HCT116 (cell line): ENCODE data around the gene PPP1R2C. TPM values are rescaled to one million over a fixed set of nuclear protein-coding genes. Genes with fewer than 3 reads are reported as not detected.

ENCODE experiments used
- ATAC-seq: fragments of 200-7000 bp; cut with Tn5 transposase; 2 replicates; pipeline ENCODE4 v1.9.1; 2020; ENCODE audit warnings: mild to moderate bottlenecking, moderate library complexity
- BruUV-seq: library from RNA; stranded (reverse); fragments of 400-500 nt; replicated peaks from 2 replicates; lab custom pipeline; 2021; lab: Mats Ljungman, UMichigan
- CTCF ChIA-PET: fragments of 300-600 bp; sonication (Branson Sonifier 250); formaldehyde crosslinking; loops from one replicate; lab custom pipeline; 2021; ENCODE audit warnings: antibody characterized with exemption; lab: Charles Lee
- POLR2A ChIA-PET: fragments of 300-600, 350-600 bp; sonication (Branson Sonifier 250); formaldehyde crosslinking; loops from one replicate; lab custom pipeline; 2021; ENCODE audit warnings: antibody characterized with exemption; lab: Charles Lee
- RAD21 ChIA-PET, 2 experiments: fragments of 300-600 bp; sonication (Branson Sonifier 250); formaldehyde crosslinking; loops; one replicate each; lab custom pipeline; 2023; ENCODE audit warnings: low total read pairs in 2 of 2; ENCODE audit not compliant: uncharacterized antibody in 2 of 2, unreplicated experiment in 2 of 2, low non-redundant PET in 1 of 2; lab: Charles Lee
- DNase-seq: peaks from one replicate; pipeline ENCODE4 v3.0.0-alpha.2; 2010; ENCODE audit warnings: low read depth, low spot score
- H2AFZ ChIP-seq: fragments of 200-600 bp; shearing (Covaris generic), sonication (generic); 2 replicates; pipeline ENCODE4 v1.6.1; 2017; ENCODE audit warnings: low read depth, mixed run types, mixed read lengths, antibody characterized with exemption, low read length; ENCODE audit not compliant: poor library complexity, severe bottlenecking
- H3K27ac ChIP-seq: 2 replicates; pipeline ENCODE4 v1.5.1; 2012; ENCODE audit warnings: low read depth, low read length
- H3K27me3 ChIP-seq: fragments of 200-600 bp; sonication (generic); 2 replicates; pipeline ENCODE4 v1.6.1; 2016; ENCODE audit warnings: mixed run types, low read length, mixed read lengths; ENCODE audit not compliant: insufficient read depth
- H3K36me3 ChIP-seq, 2 experiments: fragments of 200-500 bp in 1 of 2; fragments of 200-600 bp in 1 of 2; sonication (Bioruptor generic) in 1 of 2; sonication (generic) in 1 of 2; 2 replicates each; pipeline versions ENCODE4 v1.5.1 to v1.6.1; 2014 to 2016; ENCODE audit warnings: low read length in 2 of 2, inconsistent platforms in 1 of 2, mixed read lengths in 1 of 2, mixed run types in 1 of 2; ENCODE audit not compliant: insufficient read depth in 2 of 2, control insufficient read depth in 1 of 2
- H3K4me1 ChIP-seq, 2 experiments: fragments of 200-600 bp in 1 of 2; sonication (generic) in 1 of 2; 2 replicates each; pipeline versions ENCODE4 v1.5.1 to v1.6.1; 2012 to 2017; ENCODE audit warnings: low read length in 2 of 2, inconsistent platforms in 1 of 2, mild to moderate bottlenecking in 1 of 2, mixed read lengths in 1 of 2, mixed run types in 1 of 2, moderate library complexity in 1 of 2; ENCODE audit not compliant: insufficient read depth in 2 of 2, control insufficient read depth in 1 of 2
- H3K4me2 ChIP-seq: fragments of 200-600 bp; sonication (generic); 2 replicates; pipeline ENCODE4 v1.6.1; 2017; ENCODE audit warnings: mixed run types, low read length, mixed read lengths
- H3K4me3 ChIP-seq, 2 experiments: fragments of 200-600 bp in 1 of 2; sonication (generic) in 1 of 2; replicated peaks in 1 of 2; 2 replicates each; pipeline ENCODE4 v1.5.1; 2011 to 2016; ENCODE audit warnings: low read length in 2 of 2, control low read depth in 1 of 2, low read depth in 1 of 2, mild to moderate bottlenecking in 1 of 2, mixed read lengths in 1 of 2, mixed run types in 1 of 2
- H3K79me2 ChIP-seq: fragments of 200-600 bp; sonication (generic); 2 replicates; pipeline ENCODE4 v1.6.1; 2017; ENCODE audit warnings: mild to moderate bottlenecking, mixed run types, low read length, moderate library complexity, mixed read lengths; ENCODE audit not compliant: insufficient read depth
- H3K9ac ChIP-seq: fragments of 200-600 bp; sonication (generic); 2 replicates; pipeline ENCODE4 v1.6.1; 2016; ENCODE audit warnings: low read length, mixed read lengths
- H3K9me2 ChIP-seq: fragments of 200-600 bp; sonication (generic), shearing (Covaris generic); 2 replicates; pipeline ENCODE4 v1.6.1; 2017; ENCODE audit warnings: mixed run types, mild to moderate bottlenecking, moderate library complexity; ENCODE audit not compliant: insufficient read depth
- H3K9me3 ChIP-seq, 2 experiments: fragments of 200-500 bp in 1 of 2; fragments of 200-600 bp in 1 of 2; sonication (Bioruptor generic) in 1 of 2; sonication (generic) in 1 of 2; 2 replicates each; pipeline ENCODE4 v1.6.1; 2014 to 2017; ENCODE audit warnings: low read length in 2 of 2, mixed read lengths in 2 of 2, inconsistent platforms in 1 of 2, low read depth in 1 of 2, mild to moderate bottlenecking in 1 of 2, mixed run types in 1 of 2, moderate library complexity in 1 of 2; ENCODE audit not compliant: control insufficient read depth in 1 of 2, insufficient read depth in 1 of 2
- H4K20me1 ChIP-seq: fragments of 200-600 bp; sonication (generic), shearing (Covaris generic); 2 replicates; pipeline ENCODE4 v1.6.1; 2017; ENCODE audit warnings: mixed run types, mild to moderate bottlenecking, moderate library complexity; ENCODE audit not compliant: insufficient read depth
- CBX3 ChIP-seq: IDR thresholded peaks from 2 replicates; pipeline ENCODE4 v1.6.1; 2012; ENCODE audit warnings: low read depth
- EZH2phosphoT487 ChIP-seq: fragments of 200-600 bp; IDR thresholded peaks from 2 replicates; pipeline ENCODE4 v1.6.1; 2018; ENCODE audit warnings: antibody characterized with exemption, borderline replicate concordance
- FOSL1 ChIP-seq: IDR thresholded peaks from 2 replicates; pipeline ENCODE4 v1.6.1; 2012; ENCODE audit warnings: low read depth
- JUND ChIP-seq: IDR thresholded peaks from 2 replicates; pipeline ENCODE4 v1.6.1; 2012
- REST ChIP-seq: IDR thresholded peaks from 2 replicates; pipeline ENCODE4 v1.6.1; 2012; ENCODE audit warnings: low read depth
- YY1 ChIP-seq: IDR thresholded peaks from 2 replicates; pipeline ENCODE4 v1.6.1; 2011; ENCODE audit warnings: low read length, low read depth, moderate library complexity, mild to moderate bottlenecking; ENCODE audit not compliant: insufficient replicate concordance; ENCODE audit errors: extremely low read depth
- ZBTB33 ChIP-seq: IDR thresholded peaks from 2 replicates; pipeline ENCODE4 v1.6.1; 2011; ENCODE audit warnings: mild to moderate bottlenecking, low read length, moderate library complexity; ENCODE audit not compliant: insufficient replicate concordance; ENCODE audit errors: extremely low read depth
- ZNF274 ChIP-seq: fragments of 200-500 bp; sonication (Bioruptor generic); IDR thresholded peaks from 2 replicates; pipeline ENCODE4 v1.6.1; 2014; ENCODE audit warnings: mild to moderate bottlenecking, low read depth, low read length, inconsistent platforms
- intact Hi-C: fragments of 100-400 bp; cut with micrococcal nuclease; formaldehyde crosslinking; loops from 2 replicates; pipeline ENCODE4 v1.10.0; 2022
- total RNA-seq: library from RNA; stranded (reverse); gene quantifications from one replicate; pipeline ENCODE4 v1.2.1, GENCODE V29; 2021; ENCODE audit not compliant: unreplicated experiment

The PPP1R2C gene
- total RNA-seq, 1 experiment from 2014 or later: not detected

- ATAC-seq (no peak), DNase-seq (no peak)
- CTCF ChIA-PET: no interaction called here
- Histone ChIP-seq H3K4me1 (peaks cover 4 to 9% of the 10 kb centered on the region in 2 experiments; a peak in 3 of 4 replicates), H2AFZ (no peak overlapping the region), H3K9me3 (no peaks in the 10 kb centered on the region), H3K9me2 (no peaks in the 10 kb centered on the region), H3K27ac (no peak overlapping the region), H3K4me3 (no peak overlapping the region), H4K20me1 (no peaks in the 10 kb centered on the region), H3K9ac (no peak overlapping the region), H3K36me3 (no peaks in the 10 kb centered on the region), H3K27me3 (no peaks in the 10 kb centered on the region), H3K79me2 (no peaks in the 10 kb centered on the region), H3K4me2 (no peak overlapping the region)
- BruUV-seq: no TSS peak
- TF ChIP-seq ZNF274: no peak
- RAD21 ChIA-PET: no interaction called here
- intact Hi-C loops: no loop called here
- POLR2A ChIA-PET: no interaction called here
These were observed 31.4 kb downstream of the PPP1R2C start for GRCh38 chrX:42746606-42747005.

GRCh38 chrX:42740456-42740855 lies 37.5 kb downstream of the PPP1R2C start:
- DNase-seq: no peak
- Histone ChIP-seq H3K9me3 (no peaks in the 10 kb centered on the region), H3K27me3 (no peaks in the 10 kb centered on the region), H3K9me2 (no peaks in the 10 kb centered on the region), H3K79me2 (no peaks in the 10 kb centered on the region), H3K27ac (no peak overlapping the region), H3K4me1 (no peaks in the 10 kb centered on the region), H2AFZ (no peak overlapping the region), H4K20me1 (no peaks in the 10 kb centered on the region), H3K4me2 (no peak overlapping the region), H3K36me3 (no peaks in the 10 kb centered on the region), H3K9ac (no peak overlapping the region), H3K4me3 (no peak overlapping the region)
- RAD21 ChIA-PET: no interaction called here
- intact Hi-C loops: no loop called here
- POLR2A ChIA-PET: no interaction called here
- no peak for TF ChIP-seq CBX3
- CTCF ChIA-PET: no interaction called here
- BruUV-seq: no TSS peak
- ATAC-seq: no peak

- Histone ChIP-seq H3K4me1 (no peaks in the 10 kb centered on the region), H3K9ac (no peak overlapping the region), H3K79me2 (no peaks in the 10 kb centered on the region), H3K4me3 (no peak overlapping the region), H3K36me3 (no peaks in the 10 kb centered on the region), H3K9me2 (no peaks in the 10 kb centered on the region), H3K9me3 (no peaks in the 10 kb centered on the region), H3K27me3 (no peaks in the 10 kb centered on the region), H3K4me2 (no peak overlapping the region), H2AFZ (no peak overlapping the region), H3K27ac (no peak overlapping the region), H4K20me1 (no peaks in the 10 kb centered on the region)
- ChIA-PET RAD21 (no interaction called here), CTCF (no interaction called here), POLR2A (no interaction called here)
- ATAC-seq: no peak
- DNase-seq: no peak
- no peak for TF ChIP-seq CBX3
- no peak for TF ChIP-seq EZH2phosphoT487
- TF ChIP-seq YY1: no peak
- no peak for TF ChIP-seq JUND
- no peak for TF ChIP-seq ZBTB33
- no peak for TF ChIP-seq FOSL1
- no peak for TF ChIP-seq REST
- intact Hi-C loops: no loop called here
- BruUV-seq: no TSS peak
These were observed 38.2 kb downstream of the PPP1R2C start for GRCh38 chrX:42739741-42740140.
